Measurements from ENCODE around the gene DRC7. TPM values are rescaled to one million over a fixed set of nuclear protein-coding genes. Genes with fewer than 3 reads are reported as not detected.
A peak's percentile ranks its signal among the peaks of the same experiment; 100 is the strongest.

DRC7 gene
- total RNA-seq, 4 donors from 2014 or later, result 0.22 to 7.1 TPM; not detected in 2

GRCh38 chr16:57732037-57732436 is 37.4 kb downstream of the DRC7 start:
- no peak for DNase-seq
- peaks cover 16 to 18% of the 10 kb centered on the region in 2 donors for H3K4me1 ChIP-seq
- intact Hi-C loops (cut with DNase I), result no loop called here
- no peaks in the 10 kb centered on the region for H3K27me3 ChIP-seq
- WGBS, 2 donors, result 65 to 75% methylated on average over 2 of the region's 2 CpGs
- no peak overlapping the region for H3K4me3 ChIP-seq (replicated peaks in 1 of 3)
- H3K27ac ChIP-seq, result no peak overlapping the region
- H3K9me3 ChIP-seq, result no peaks in the 10 kb centered on the region
- H3K36me3 ChIP-seq, result no peaks in the 10 kb centered on the region
- no peak for TF ChIP-seq POLR2A (IDR thresholded peaks at IDR 0.05)
- TF ChIP-seq, protein P1, sequence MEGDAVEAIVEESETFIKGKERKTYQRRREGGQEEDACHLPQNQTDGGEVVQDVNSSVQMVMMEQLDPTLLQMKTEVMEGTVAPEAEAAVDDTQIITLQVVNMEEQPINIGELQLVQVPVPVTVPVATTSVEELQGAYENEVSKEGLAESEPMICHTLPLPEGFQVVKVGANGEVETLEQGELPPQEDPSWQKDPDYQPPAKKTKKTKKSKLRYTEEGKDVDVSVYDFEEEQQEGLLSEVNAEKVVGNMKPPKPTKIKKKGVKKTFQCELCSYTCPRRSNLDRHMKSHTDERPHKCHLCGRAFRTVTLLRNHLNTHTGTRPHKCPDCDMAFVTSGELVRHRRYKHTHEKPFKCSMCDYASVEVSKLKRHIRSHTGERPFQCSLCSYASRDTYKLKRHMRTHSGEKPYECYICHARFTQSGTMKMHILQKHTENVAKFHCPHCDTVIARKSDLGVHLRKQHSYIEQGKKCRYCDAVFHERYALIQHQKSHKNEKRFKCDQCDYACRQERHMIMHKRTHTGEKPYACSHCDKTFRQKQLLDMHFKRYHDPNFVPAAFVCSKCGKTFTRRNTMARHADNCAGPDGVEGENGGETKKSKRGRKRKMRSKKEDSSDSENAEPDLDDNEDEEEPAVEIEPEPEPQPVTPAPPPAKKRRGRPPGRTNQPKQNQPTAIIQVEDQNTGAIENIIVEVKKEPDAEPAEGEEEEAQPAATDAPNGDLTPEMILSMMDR (IDR thresholded peaks at IDR 0.05), result no peak

- Histone ChIP-seq H3K27ac (no peak overlapping the region), H3K36me3 (no peaks in the 10 kb centered on the region), H3K27me3 (no peaks in the 10 kb centered on the region), H3K4me1 (peaks cover 20 to 21% of the 10 kb centered on the region in 2 donors), H3K9me3 (no peaks in the 10 kb centered on the region), H3K4me3 (replicated peaks in 1 of 3) (no peak overlapping the region)
- WGBS, 2 donors, result 68 to 75% methylated on average over 2 of the region's 2 CpGs
- intact Hi-C loops (cut with DNase I), result no loop called here
- DNase-seq, result no peak
- TF ChIP-seq, protein P1 (IDR thresholded peaks at IDR 0.05), result no peak
- no peak for TF ChIP-seq POLR2A (IDR thresholded peaks at IDR 0.05)
Observed at GRCh38 chr16:57732714-57733113, 38.1 kb downstream of the DRC7 start.

DNA sequence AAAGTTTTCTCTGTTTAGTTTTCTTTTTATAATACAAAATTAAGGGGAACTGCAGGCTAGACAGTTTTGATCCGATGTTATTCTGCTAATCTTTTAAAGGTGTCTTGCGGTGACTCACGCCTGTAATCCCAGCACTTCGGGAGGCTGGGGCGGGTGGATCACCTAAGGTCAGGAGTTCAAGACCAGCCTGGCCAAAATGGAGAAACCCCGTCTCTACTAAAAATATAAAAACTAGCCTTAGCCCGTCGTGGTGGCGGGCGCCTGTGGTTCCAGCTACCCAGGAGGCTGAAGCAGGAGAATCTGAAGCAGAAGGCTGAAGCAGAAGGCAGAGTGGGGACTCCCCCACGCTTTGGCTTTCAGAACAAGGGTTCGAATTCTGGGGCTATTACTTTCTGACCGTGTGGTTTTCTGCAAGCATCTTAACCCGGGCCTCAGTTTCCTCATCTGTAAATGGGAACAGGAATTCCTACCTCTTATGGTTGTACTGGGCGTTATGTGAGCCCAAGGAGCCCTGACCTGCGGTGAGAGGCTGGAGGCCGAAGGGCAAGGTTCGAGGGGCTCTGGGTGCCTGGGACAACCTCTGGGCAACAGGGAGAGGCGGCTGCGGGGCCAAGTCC is 39.8 kb downstream of the DRC7 start:
- Histone ChIP-seq H3K27ac (peak overlapping the region; percentile 41 to 78 (median 56)), H3K4me1 (peaks cover 20 to 21% of the 10 kb centered on the region in 2 donors), H3K4me3 (replicated peaks in 1 of 3) (peak overlapping the region; percentile 36 to 58 (median 52)), H3K9me3 (no peaks in the 10 kb centered on the region), H3K36me3 (no peaks in the 10 kb centered on the region), H3K27me3 (no peaks in the 10 kb centered on the region)
- DNase-seq, result no peak
- TF ChIP-seq, protein P1 (IDR thresholded peaks at IDR 0.05), result no peak
- no peak for TF ChIP-seq POLR2A (IDR thresholded peaks at IDR 0.05)
- intact Hi-C loops (cut with DNase I), result no loop called here
- 64 to 72% methylated on average over 16 to 19 of the region's 20 CpGs for WGBS, 2 donors

- Histone ChIP-seq H3K27ac (peak overlapping the region; percentile 41 to 78 (median 56)), H3K36me3 (no peaks in the 10 kb centered on the region), H3K4me3 (replicated peaks in 1 of 3) (peak overlapping the region; percentile 52 to 59 (median 58)), H3K4me1 (peaks cover 20 to 21% of the 10 kb centered on the region in 2 donors), H3K27me3 (no peaks in the 10 kb centered on the region), H3K9me3 (no peaks in the 10 kb centered on the region)
- TF ChIP-seq POLR2A (IDR thresholded peaks at IDR 0.05), result peak in 1 of 2 donors; percentile 68
- TF ChIP-seq, protein P1 (IDR thresholded peaks at IDR 0.05), result no peak
- intact Hi-C loops (cut with DNase I), result no loop called here
- DNase-seq, result peak; percentile 99
- 0% methylated on average over 34 to 36 of the region's 45 CpGs for WGBS, 2 donors
Observed at GRCh38 chr16:57734925-57735754, 40.5 kb downstream of the DRC7 start.

Data from thyroid gland (tissue), 4 donors.